NCI-H460 (cell line): ENCODE measurements around the gene MRPL12. TPM values are rescaled to one million over a fixed set of nuclear protein-coding genes. Genes with fewer than 3 reads are reported as not detected.

Source experiments
- DNase-seq: peaks from one replicate; pipeline ENCODE4 v3.0.0-alpha.2; 2016; ENCODE audit warnings: low read depth; ENCODE audit errors: extremely low read depth
- polyA plus RNA-seq: library from polyadenylated mRNA; depleted of rRNA; stranded (reverse); fragments of >200 nt; gene quantifications from 2 replicates; pipeline ENCODE4 v1.2.3, GENCODE V29; 2014; cell fraction: nucleus; rRNA removed
- total RNA-seq: library from RNA; depleted of rRNA; stranded (reverse); fragments of >200 nt; shearing (Covaris generic); gene quantifications from 2 replicates; pipeline ENCODE4 v1.2.3, GENCODE V29; 2014; rRNA removed

The MRPL12 gene
- 33.7 and 38.1 TPM in 2 replicates for total RNA-seq
- polyA plus RNA-seq, result 41.3 and 53.5 TPM in 2 replicates

DNA sequence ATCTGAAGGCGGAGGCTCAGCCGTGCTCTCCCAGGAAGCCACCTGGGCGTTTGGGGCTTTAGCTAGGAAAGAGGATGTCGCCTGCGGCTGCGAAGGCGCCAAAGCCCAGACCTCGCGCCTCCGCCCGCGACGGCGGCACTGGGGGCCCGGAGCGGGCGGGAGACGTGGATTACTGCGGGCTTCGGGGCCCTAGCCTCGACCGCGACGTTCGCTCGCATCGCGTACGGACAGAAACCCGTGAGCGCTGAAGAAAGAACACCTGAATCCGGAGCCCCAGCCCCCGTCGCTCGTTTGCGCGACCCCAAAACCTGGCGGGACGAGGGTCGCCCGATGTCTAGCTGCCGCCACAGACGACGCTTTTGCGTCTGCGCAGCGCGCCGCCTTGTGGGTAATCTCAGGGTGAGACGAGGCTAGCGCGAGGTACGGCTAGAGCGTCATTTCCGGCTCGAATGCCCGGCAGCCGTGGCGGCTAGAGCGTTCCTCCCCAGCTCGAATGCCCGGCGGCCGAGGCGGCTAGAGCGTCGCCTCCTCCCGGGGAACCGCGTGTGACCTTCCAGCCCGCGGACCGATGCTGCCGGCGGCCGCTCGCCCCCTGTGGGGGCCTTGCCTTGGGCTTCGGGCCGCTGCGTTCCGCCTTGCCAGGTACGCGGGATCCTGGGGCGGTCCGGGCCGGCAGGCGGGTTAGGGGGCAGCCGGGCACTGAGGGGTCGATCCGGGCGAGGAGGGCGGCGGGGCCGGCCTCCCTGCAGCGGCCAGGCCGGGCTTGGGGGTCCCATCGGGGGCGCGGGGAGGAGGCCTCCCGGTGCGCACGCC, at the start of gene MRPL12:
Gene MRPL12, plus strand, starts transcription at position 434 of the 813 bp plus-strand sequence. Its CDS starts 135 bp downstream, at position 569.
- peak; percentile 88 for DNase-seq

DNA sequence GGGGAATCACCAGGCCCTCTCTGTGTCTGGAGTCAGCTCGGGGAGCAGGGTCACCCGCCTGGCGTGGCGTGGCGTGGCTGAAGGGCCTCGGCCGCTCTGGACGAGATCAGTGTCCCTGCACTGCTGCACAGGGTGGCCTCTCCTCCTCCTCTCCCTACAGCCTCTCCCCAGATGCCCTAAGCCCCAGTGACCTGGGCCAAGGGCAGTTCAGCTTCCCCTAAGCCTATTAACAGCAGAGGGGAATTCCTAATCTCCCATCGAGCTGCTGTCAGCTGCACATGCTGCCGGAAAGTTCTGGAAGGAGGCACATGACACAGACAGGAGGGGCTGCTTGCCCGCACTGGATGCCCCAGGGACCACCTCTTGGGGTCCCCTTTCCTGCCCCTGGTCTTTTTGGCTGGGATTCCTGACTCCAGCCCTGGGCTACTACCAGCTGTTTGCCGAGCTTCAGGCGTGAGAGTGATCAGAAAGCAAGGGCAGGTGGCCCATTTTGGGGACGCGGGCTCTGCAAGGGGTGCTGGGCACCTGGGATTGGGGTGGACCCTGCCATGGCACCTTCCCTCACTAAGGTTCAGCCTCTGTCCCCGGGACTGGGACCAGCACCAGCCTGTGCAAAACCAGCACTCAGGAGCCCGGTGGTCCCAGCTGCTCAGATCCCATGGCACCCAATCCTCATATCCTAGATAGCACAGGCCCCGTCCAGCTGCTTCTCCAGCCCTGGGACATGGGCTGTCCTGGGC, 47.6 kb upstream of the MRPL12 start:
- no peak for DNase-seq

DNA sequence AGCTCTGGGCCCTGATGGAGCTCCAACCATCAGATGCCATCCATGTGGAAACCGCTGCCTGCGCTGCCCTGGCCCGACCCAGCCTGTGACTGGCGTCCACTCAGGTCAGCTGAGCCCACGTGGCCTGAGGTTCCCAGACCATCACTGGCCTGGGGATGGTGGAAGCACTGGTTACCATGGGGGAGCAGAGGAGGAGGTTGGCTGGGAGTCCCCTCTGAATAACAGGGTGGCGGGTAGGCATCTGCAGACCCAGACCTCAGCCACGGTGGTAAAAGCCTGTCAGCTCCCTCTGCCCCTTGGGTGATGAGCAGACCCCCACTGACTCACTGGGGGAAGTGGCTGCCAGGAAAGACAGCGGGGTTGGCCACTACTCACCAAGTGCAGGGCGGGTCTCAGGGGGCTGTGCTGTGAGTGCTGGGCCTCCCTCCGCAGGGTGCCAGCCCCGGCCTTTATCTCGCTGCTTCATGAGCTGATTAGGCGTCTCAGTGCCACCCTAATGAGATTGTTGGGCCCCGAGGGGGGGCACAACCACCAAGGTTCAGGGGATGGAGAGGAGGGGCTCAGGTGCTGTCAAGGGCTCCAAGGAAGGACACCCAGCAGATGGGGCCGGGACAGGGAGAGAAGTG, 46.9 kb upstream of the MRPL12 start, which contains the start of gene PDE6G:
Gene PDE6G, minus strand, starts transcription at position 425 of the 626 bp plus-strand sequence. CDS start 3,237 bp downstream, outside the sequence.
- no peak for DNase-seq

DNA sequence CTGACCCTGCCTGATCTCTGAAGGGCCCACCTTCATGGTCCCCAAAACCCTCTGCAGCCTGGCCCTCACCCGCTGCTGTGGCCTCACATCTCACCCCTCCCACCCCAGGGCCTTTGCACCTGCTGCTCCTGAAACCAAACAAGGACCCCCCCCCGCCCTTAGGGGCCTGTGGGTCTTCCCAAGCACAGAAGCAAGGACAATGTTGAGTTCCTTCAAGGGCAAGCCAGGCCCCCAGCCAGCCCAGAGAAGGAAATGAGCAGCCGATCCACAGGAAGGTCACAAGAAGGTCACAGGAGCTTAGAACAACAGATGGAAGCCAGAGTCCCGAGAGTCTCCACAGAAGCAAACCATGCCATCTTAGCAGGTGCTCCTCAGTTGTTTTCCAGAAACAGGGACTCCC, 46.3 kb upstream of the MRPL12 start:
- DNase-seq, result no peak

DNA sequence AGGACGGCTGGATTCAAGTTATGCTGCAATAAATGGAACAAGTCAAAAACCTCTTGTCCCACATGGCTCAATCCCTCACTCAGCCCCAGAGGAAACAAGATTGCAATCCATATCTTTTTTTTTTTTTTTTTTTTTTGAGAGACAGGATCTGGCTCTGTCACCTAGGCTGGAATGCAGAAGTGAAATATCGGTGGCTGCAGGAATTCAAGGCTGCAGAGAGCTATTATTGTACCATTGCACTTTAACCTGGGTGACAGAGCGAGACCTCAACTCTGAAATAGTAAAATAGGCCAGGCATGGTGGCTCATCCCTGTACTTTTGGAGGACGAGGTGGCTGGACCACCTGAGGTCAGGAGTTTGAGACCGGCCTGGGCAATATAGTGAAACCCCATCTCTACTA, 44.1 kb upstream of the MRPL12 start:
- no peak for DNase-seq

DNA sequence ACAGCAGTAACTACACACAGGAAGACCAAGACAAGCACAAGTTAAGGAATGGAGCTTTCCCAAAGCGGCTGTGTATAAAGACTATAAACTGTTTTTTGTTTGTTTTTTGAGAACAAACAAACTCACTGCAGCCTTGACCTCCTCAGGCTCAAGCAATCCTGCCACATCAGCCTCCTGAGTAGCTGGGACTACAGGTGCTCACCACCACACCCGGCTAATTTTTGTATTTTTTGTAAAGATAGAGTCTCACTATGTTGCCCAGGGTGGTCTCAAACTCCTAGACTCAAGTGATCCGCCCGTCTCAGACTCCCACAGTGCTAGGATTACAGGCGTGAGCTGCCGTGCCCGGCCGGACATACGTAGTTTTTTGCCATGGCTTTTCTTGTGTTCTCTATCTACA, 42.7 kb upstream of the MRPL12 start:
- DNase-seq, result no peak

DNA sequence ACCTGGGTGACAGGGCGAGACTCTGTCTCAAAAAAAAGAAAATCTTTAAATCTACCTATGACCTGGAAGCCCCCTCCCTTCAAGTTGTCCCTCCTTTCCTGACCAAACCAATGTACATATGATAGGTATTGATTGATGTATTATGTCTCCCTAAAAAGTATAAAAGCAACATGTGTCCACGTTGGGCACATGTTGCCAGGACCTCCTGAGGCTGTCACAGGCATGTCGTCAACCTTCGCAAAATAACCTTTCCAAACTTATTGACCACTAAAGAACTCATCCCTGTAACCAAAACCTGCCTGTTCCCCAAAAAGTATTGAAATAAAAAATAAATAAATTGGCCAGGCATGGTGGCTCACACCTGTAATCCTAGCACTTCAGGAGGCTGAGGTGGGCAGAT, 41.2 kb upstream of the MRPL12 start:
- no peak for DNase-seq

DNA sequence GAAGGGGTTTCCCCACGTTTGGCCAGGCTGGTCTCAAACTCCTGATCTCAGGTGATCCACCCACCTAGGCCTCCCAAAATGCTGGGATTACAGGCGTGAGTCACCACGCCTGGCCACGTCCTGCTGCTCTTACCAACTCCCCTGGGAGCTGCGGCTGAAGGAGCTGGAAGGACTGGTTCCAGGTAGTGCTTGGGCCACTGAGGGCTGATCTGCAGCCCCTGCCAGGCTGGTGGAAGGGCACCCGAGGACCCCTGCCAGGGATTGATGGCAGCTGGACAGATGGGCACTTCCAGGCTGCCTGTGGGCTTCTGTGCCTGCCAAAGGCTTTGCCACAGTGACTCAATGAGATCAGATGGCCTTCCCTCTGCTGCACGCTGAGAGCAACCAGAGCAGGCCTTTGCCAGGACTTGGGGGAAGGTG, 39.1 kb upstream of the MRPL12 start:
- no peak for DNase-seq

DNA sequence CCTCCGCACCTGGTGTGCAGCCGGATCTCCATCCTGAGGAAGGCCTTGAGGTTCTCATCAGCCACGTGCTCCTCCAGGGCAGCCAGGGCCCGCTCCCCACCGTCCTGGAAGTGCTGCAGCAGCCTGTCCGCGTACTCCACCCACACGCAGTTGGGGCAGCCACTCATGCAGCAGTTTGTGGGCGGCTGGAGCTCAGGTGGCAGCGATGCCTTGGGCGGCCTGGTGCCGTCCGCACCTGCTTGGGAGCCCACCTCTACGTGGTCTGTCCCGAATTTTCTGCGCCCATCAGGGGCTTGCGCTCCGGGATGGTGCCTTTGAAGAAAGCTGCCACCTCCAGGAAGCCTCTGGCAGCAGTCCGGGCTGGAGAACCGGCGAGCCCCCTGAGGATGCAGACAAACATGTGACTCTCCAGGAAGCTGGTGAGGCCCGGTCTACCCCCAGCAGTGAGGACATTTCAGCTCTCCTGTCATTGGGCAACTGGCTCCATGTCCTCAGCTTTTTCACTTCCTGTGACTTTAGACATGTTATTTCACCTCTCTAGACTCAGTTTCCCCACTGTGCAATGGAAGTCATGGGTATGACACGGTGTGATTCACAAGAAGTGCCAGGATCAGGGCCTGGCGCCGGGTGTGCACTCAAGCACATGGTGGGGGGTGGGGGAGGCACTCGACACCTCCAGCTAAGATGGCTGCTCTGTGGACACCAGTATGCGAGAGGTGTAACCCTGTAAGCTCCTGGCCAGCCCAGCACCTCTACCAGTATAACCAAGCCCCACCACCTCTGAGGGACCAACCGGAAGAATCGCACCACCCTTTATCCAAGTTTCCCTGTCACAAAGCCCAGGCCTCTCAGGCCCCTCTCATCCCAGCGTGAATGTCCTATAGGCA, 37.7 kb upstream of the MRPL12 start:
- DNase-seq, result no peak

DNA sequence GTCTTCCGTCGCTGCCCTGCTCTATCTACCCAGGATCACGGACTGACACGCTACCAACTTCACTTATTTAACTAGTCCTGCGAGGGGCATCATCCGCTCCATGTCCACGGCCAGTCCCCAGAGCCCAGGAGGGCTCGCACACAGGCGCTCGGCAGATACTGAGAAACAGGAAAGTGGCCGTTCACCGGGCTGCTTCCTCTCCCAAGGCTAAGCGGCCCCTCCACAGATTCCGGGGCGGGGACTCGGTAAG, 37.1 kb upstream of the MRPL12 start:
- no peak for DNase-seq

DNA sequence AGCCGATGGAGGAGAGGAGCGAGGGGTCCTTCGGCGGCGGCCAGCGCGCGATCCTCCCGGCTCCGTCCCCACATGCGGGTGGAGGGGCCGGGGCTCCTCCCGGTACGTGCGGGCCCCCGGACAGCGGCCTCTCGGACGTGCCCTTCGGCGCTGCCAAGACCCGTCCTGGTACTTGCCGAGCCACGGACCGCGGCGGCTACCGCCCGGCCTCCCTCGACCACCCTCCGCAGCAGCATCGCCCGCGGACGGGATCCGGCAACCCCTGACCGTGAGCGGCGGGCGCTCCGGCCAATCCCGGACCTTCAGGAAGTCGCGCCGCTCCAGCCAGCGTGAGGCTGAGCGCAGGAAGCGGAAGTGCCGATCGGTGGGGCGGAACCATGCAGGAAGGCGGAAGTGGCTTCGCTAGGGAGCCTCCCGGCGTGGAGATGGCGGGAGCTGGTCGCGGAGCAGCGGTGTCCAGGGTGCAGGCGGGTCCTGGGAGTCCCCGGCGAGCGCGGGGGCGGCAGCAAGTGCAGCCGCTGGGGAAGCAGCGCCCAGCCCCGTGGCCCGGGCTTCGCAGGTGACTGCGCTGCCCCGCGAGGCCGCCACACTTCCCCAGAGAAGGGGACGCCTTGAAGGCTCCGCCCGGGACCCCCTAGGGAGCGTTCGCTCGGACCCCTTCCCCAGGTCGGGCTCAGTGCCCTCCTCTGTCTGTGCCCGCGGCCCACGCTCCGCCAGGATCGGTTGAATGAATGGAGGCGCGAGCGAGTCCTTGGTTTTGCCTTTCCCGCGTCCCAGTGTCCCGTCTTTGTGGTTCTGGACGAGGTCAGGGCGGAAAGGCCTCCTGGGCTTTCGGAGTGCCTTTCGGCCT, 36.6 kb upstream of the MRPL12 start, which contains the start of the genes CCDC137 and OXLD1:
Gene CCDC137, plus strand, starts transcription at position 396 of the 850 bp plus-strand sequence. Its CDS starts 30 bp downstream, at position 426.
Gene OXLD1, minus strand, starts transcription at position 264 of the 850 bp plus-strand sequence. Its CDS starts 28 bp downstream, at position 236.
- peak; percentile 93 for DNase-seq

DNA sequence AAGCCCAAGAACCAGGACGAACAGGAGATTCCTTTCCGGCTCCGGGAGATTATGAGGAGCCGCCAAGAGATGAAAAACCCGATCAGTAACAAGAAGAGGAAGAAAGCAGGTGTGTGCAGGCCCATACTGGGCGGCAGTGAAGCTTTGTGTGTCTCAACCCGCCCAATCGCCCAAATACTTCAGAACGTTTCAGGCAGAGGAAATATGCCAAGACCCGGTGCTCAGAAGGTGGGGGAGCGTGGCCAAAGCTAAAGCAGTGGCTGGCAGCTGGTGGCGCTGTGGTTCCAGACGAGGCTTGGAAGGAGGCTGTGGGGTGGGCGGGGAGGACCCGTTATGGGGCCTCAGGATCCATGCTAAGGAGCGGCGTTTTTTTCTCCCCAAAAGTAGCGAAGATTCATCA, 35.4 kb upstream of the MRPL12 start:
- no peak for DNase-seq

DNA sequence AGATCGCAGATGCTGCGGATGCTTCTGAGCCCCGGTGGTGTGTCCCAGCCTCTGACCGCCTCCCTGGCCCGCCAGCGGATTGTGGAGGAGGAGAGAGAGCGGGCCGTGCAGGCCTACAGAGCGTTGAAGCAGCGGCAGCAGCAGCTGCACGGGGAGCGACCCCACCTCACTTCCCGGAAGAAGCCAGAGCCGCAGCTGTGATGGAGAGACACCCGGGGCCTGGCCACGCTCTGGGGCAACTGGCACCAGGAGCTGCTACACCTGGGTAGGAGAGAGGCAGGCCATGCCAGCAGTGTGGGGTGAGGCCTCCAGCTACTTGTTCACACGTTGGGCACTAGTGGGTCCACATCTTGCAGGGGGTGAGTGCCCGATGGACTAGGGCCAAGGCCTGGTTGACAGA, 30.7 kb upstream of the MRPL12 start:
- no peak for DNase-seq

DNA sequence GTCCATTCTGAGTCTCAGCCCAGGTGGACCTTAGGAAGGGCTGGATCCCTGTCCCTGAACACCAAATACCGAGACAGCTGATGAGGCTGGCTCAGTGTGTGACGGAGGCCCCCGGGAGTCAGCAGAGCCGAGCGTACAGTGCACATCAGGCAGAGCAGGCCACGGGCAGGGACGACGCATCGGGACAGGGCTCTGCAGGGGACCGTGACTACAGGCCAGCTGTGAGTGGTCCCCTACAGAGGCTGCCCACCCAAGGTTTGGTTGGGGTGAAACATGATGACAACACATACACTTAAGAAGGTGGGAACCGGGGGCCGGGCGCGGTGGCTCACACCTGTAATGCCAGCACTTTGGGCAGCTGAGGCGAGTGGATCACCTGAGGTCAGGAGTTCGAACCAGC, 30.2 kb upstream of the MRPL12 start:
- DNase-seq, result no peak

DNA sequence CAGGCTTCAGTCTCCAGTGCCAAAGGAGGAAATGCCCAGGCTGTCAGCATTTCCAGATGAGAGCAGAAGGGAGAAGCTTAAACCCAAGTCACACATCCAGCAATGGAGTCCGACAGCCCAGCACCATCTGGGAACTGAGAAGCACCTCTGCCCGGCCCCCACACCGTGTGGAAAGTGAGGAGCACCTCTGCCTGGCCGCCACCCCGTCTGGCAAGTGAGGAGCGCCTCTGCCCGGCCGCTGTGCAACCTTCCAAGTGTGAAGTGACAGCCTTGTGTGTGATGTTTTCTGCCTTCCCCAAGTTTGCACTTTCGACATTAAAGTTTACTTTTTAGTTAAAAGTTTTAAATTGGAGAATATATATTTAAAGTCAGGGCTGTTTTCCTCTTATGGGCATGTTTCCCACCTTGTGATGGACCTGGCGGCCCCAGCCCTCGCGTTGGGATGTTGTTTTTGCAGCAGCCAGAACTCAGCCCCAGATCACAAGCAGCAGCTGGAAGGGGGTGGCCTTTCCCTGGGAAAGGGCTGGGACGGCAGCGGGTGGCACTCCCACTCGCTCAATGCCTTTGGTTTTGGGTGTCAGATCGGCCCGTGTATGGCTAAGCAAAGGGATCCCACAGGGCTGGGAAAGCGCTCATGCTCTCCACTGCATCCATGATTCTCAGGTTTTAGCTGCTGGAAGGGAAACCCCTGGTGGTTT, 29.5 kb upstream of the MRPL12 start:
- no peak for DNase-seq

DNA sequence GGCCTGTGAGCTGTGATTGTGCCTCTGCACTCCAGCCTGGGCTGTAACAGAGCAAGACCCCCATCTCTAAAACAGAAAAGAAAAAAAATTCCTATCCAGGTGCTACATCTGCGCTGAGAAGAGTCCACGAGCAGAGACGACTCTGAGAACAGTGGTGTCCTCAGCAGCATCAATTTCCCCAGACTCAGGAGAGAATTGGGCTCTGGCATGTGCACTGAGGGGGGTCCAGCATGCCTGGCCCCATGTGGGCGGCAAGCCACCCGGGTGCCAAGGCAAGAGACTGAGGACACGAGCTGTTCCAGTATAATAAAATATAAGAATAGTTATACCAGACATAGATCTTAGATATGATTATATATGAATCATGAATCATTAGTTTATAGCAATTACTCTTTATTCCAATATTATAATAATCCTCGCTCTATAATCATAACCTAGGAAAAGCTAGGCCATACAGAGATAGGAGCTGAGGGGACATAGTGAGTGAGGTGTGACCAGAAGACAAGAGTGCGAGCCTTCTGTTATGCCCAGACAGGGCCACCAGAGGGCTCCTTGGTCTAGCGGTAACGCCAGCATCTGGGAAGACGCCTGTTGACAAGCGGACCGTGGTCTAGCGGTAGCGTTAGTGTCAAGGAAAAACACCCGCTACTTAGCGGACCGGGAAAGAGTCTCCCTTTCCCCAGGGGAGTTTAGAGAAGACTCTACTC, 27.5 kb upstream of the MRPL12 start:
- DNase-seq, result peak; percentile 30

DNA sequence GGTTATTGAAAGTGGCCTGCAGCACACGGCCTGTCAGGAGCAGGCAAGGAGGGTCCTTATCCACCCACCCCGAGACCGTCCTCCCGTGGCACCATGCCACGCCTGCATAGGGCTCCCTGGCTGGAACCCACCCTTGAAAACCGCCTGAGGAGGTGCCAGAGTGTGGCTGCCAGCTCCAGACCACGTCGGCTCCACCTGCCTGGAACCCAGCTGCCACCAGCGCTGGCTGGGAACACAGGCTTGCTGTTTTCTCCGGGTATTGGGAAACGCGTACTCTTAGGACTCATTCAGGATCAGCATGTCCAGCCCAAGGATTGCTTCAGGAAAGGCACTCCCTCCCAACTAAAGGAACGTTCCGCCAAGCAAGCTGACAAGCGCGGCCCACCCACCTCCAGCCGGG, 26.3 kb upstream of the MRPL12 start:
- no peak for DNase-seq

DNA sequence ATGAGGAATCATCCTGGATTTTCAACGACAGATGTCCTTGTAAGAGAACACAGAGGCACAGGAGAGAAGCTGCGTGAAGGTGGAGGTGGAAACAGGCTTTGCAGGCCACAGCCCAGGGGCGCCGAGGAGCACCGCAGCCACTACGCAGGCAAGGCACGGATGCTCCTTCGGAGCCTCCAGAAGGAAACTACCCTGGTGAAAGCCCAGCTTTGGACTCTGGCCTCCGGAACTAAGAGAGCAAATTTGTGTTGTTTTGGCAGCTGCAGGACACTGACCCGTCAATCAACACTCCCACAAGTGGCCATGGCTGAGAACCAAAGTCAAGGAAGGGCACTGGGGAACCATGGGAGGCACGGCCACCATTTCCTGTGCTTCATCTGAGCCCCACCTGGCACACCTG, 23.0 kb upstream of the MRPL12 start:
- no peak for DNase-seq
